Fibroblast of skin of left quadriceps (primary cell): ENCODE results near the gene APOD.

ENCODE experiments used
- DNase-seq, 2 experiments: peaks; one replicate each; pipeline ENCODE4 v3.0.0-alpha.2; 2013; ENCODE audit warnings: low read depth in 2 of 2

The APOD gene

GRCh38 chr3:195553268-195553667, 30.5 kb downstream of the APOD start:
- no peak for DNase-seq

GRCh38 chr3:195551381-195551978, 32.3 kb downstream of the APOD start:
- DNase-seq: no peak

- DNase-seq: no peak
Observed at GRCh38 chr3:195550723-195551122, 33.0 kb downstream of the APOD start.

GRCh38 chr3:195549931-195550519, 33.7 kb downstream of the APOD start:
- no peak for DNase-seq

GRCh38 chr3:195548987-195549386, 34.8 kb downstream of the APOD start:
- DNase-seq: no peak

GRCh38 chr3:195548501-195548900, 35.2 kb downstream of the APOD start:
- DNase-seq: no peak

GRCh38 chr3:195548006-195548405, 35.7 kb downstream of the APOD start:
- DNase-seq: no peak

- peak; percentile 31 to 42 for DNase-seq
Observed at GRCh38 chr3:195546130-195546560, 37.6 kb downstream of the APOD start.

- no peak for DNase-seq
Observed at GRCh38 chr3:195544634-195545033, 39.1 kb downstream of the APOD start.

- no peak for DNase-seq
Observed at GRCh38 chr3:195544230-195544536, 39.6 kb downstream of the APOD start.

GRCh38 chr3:195543500-195544229, 40.1 kb downstream of the APOD start:
- DNase-seq: no peak

GRCh38 chr3:195542698-195543499, 40.8 kb downstream of the APOD start, which contains the start of gene PPP1R2:
PPP1R2 (minus strand) TSS chr3:195543325; CDS start chr3:195543025, 300 bp downstream.
- peak; percentile 80 to 81 for DNase-seq

GRCh38 chr3:195542316-195542697, 41.4 kb downstream of the APOD start:
- DNase-seq: no peak

- no peak for DNase-seq
Observed at GRCh38 chr3:195540511-195540910, 43.2 kb downstream of the APOD start.

- no peak for DNase-seq
Observed at GRCh38 chr3:195540027-195540426, 43.7 kb downstream of the APOD start.

GRCh38 chr3:195539479-195539878, 44.3 kb downstream of the APOD start:
- DNase-seq: no peak

- DNase-seq: no peak
Observed at GRCh38 chr3:195537995-195538394, 45.7 kb downstream of the APOD start.

GRCh38 chr3:195535293-195535692, 48.4 kb downstream of the APOD start:
- DNase-seq: no peak

GRCh38 chr3:195532834-195533233, 50.9 kb downstream of the APOD start:
- no peak for DNase-seq

GRCh38 chr3:195532345-195532744, 51.4 kb downstream of the APOD start:
- DNase-seq: no peak

- DNase-seq: no peak
Observed at GRCh38 chr3:195531683-195532082, 52.1 kb downstream of the APOD start.

GRCh38 chr3:195526492-195526891, 57.2 kb downstream of the APOD start:
- DNase-seq: no peak
